IMR-90 (cell line): Measurements from ENCODE around the gene YY1AP1. TPM values are rescaled to one million over a fixed set of nuclear protein-coding genes. Genes with fewer than 3 reads are reported as not detected.

ENCODE experiments used
- ATAC-seq: fragments of 200-7000 bp; cut with Tn5 transposase; 2 replicates; pipeline ENCODE4 v1.9.1; 2020; ENCODE audit warnings: low read depth, mild to moderate bottlenecking, moderate library complexity
- BruUV-seq: library from RNA; stranded (reverse); fragments of 400-500 nt; replicated peaks from 2 replicates; lab custom pipeline; 2021; lab: Mats Ljungman, UMichigan
- CTCF ChIA-PET: fragments of 300-600 bp; formaldehyde crosslinking; extraction: SDS; loops from one replicate; lab custom pipeline; 2021; ENCODE audit warnings: antibody characterized with exemption; lab: Yijun Ruan, JAX
- POLR2A ChIA-PET: fragments of 300-600 bp; sonication (Branson Sonifier 250); formaldehyde crosslinking; loops from one replicate; lab custom pipeline; 2022; ENCODE audit warnings: antibody characterized with exemption; ENCODE audit not compliant: unreplicated experiment; lab: Charles Lee
- DNase-seq: peaks from one replicate; pipeline ENCODE4 v3.0.0; 2013
- H2AFZ ChIP-seq: replicated peaks from 2 replicates; pipeline ENCODE3; 2013; ENCODE audit warnings: low read length, mild to moderate bottlenecking; ENCODE audit not compliant: poor library complexity
- H2AK5ac ChIP-seq: 2 replicates; pipeline ENCODE4 v1.6.1; 2013; ENCODE audit warnings: low read depth, low read length, inconsistent platforms
- H2AK9ac ChIP-seq: replicated peaks from 2 replicates; pipeline ENCODE3; 2013; ENCODE audit warnings: mild to moderate bottlenecking, low read depth, low read length, moderate library complexity; ENCODE audit not compliant: poor library complexity
- H2BK120ac ChIP-seq: 2 replicates; pipeline ENCODE4 v1.6.1; 2013; ENCODE audit warnings: low read depth, low read length, inconsistent platforms
- H2BK15ac ChIP-seq: 3 replicates; pipeline ENCODE4 v1.6.1; 2013; ENCODE audit warnings: low read depth, low read length, inconsistent platforms
- H2BK20ac ChIP-seq: 2 replicates; pipeline ENCODE4 v1.6.1; 2013; ENCODE audit warnings: low read depth, mild to moderate bottlenecking, inconsistent platforms, low read length, moderate library complexity
- H2BK5ac ChIP-seq: 2 replicates; pipeline ENCODE4 v1.6.1; 2013; ENCODE audit warnings: mild to moderate bottlenecking, low read depth, low read length, inconsistent platforms; ENCODE audit not compliant: poor library complexity, severe bottlenecking
- H3K14ac ChIP-seq: replicated peaks from 2 replicates; pipeline ENCODE4 v1.6.1; 2013; ENCODE audit warnings: low read depth, low read length, inconsistent platforms
- H3K18ac ChIP-seq: 2 replicates; pipeline ENCODE4 v1.6.1; 2013; ENCODE audit warnings: low read depth, low read length, control low read depth
- H3K23ac ChIP-seq: 2 replicates; pipeline ENCODE4 v1.6.1; 2013; ENCODE audit warnings: low read depth, low read length, inconsistent platforms
- H3K27ac ChIP-seq: 2 replicates; pipeline ENCODE4 v1.5.1; 2013; ENCODE audit warnings: mild to moderate bottlenecking, control low read depth, low read length; ENCODE audit not compliant: insufficient read depth
- H3K27me3 ChIP-seq: 2 replicates; pipeline ENCODE4 v1.6.1; 2013; ENCODE audit warnings: low read length; ENCODE audit not compliant: control insufficient read depth, insufficient read depth
- H3K36me3 ChIP-seq: 2 replicates; pipeline ENCODE4 v1.6.1; 2013; ENCODE audit warnings: low read length, mixed read lengths; ENCODE audit not compliant: control insufficient read depth, insufficient read depth
- H3K4ac ChIP-seq: 2 replicates; pipeline ENCODE4 v1.6.1; 2013; ENCODE audit warnings: low read depth, low read length, inconsistent platforms
- H3K4me1 ChIP-seq: 2 replicates; pipeline ENCODE4 v1.6.1; 2013; ENCODE audit warnings: low read length, mixed read lengths; ENCODE audit not compliant: control insufficient read depth, insufficient read depth
- H3K4me2 ChIP-seq: 2 replicates; pipeline ENCODE4 v1.6.1; 2013; ENCODE audit warnings: low read depth, mild to moderate bottlenecking, control low read depth, low read length, moderate library complexity
- H3K4me3 ChIP-seq: 2 replicates; pipeline ENCODE4 v1.5.1; 2013; ENCODE audit warnings: low read depth, mild to moderate bottlenecking, control low read depth, low read length, moderate library complexity; ENCODE audit not compliant: insufficient read depth
- H3K56ac ChIP-seq: 2 replicates; pipeline ENCODE4 v1.6.1; 2013; ENCODE audit warnings: low read length, inconsistent platforms; ENCODE audit not compliant: insufficient read depth; ENCODE audit errors: extremely low read depth
- H3K79me1 ChIP-seq, 2 experiments: 2 replicates each; pipeline ENCODE4 v1.6.1; 2013; ENCODE audit warnings: low read length in 2 of 2, inconsistent platforms in 1 of 2, low read depth in 1 of 2
- H3K9ac ChIP-seq: 2 replicates; pipeline ENCODE4 v1.6.1; 2013; ENCODE audit warnings: low read depth, low read length, control low read depth
- H3K9me1 ChIP-seq: 2 replicates; pipeline ENCODE4 v1.6.1; 2013; ENCODE audit warnings: low read length, inconsistent platforms; ENCODE audit not compliant: insufficient read depth
- H3K9me3 ChIP-seq: 2 replicates; pipeline ENCODE4 v1.6.1; 2013; ENCODE audit warnings: low read length; ENCODE audit not compliant: control insufficient read depth, insufficient read depth
- H4K20me1 ChIP-seq: 2 replicates; pipeline ENCODE4 v1.6.1; 2013; ENCODE audit warnings: low read length, inconsistent platforms; ENCODE audit not compliant: insufficient read depth
- H4K5ac ChIP-seq: 2 replicates; pipeline ENCODE4 v1.6.1; 2013; ENCODE audit warnings: mild to moderate bottlenecking, low read depth, low read length, control low read depth
- H4K8ac ChIP-seq, 2 experiments: 2 replicates each; pipeline ENCODE4 v1.6.1; 2013; ENCODE audit warnings: low read depth in 2 of 2, low read length in 2 of 2, control low read depth in 1 of 2, inconsistent platforms in 1 of 2
- H4K91ac ChIP-seq: 2 replicates; pipeline ENCODE4 v1.6.1; 2013; ENCODE audit warnings: low read depth, low read length, inconsistent platforms; ENCODE audit not compliant: insufficient read depth
- BHLHE40 ChIP-seq: fragments of 150-350 bp; IDR thresholded peaks from 2 replicates; pipeline ENCODE4 v1.6.1; 2016; ENCODE audit warnings: mild to moderate bottlenecking, low read depth, low read length
- CEBPB ChIP-seq: IDR thresholded peaks from 2 replicates; pipeline ENCODE4 v1.6.1; 2012; ENCODE audit warnings: low read depth, low read length, improper control_type of control experiment
- CHD1 ChIP-seq: IDR thresholded peaks from 2 replicates; pipeline ENCODE4 v1.6.1; 2012; ENCODE audit warnings: low read depth, low read length, improper control_type of control experiment
- CTCF ChIP-seq: conservative IDR thresholded peaks from 2 replicates; pipeline ENCODE4 v1.5.1; 2012; ENCODE audit warnings: mild to moderate bottlenecking, low read depth, low read length, improper control_type of control experiment
- ELK1 ChIP-seq: fragments of 150-350 bp; IDR thresholded peaks from 2 replicates; pipeline ENCODE4 v1.6.1; 2016; ENCODE audit warnings: low read depth, mild to moderate bottlenecking, low read length, moderate library complexity, borderline replicate concordance
- FOS ChIP-seq: fragments of 150-350 bp; IDR thresholded peaks from 2 replicates; pipeline ENCODE4 v1.6.1; 2016; ENCODE audit warnings: low read depth, low read length
- MAFK ChIP-seq: IDR thresholded peaks from 2 replicates; pipeline ENCODE4 v1.6.1; 2012; ENCODE audit warnings: low read depth, low read length, improper control_type of control experiment
- MAZ ChIP-seq: IDR thresholded peaks from 2 replicates; pipeline ENCODE4 v1.6.1; 2012; ENCODE audit warnings: low read depth, mild to moderate bottlenecking, low read length, improper control_type of control experiment, moderate library complexity, borderline replicate concordance
- MXI1 ChIP-seq: IDR thresholded peaks from 2 replicates; pipeline ENCODE4 v1.6.1; 2012; ENCODE audit warnings: low read depth, mild to moderate bottlenecking, low read length, moderate library complexity, borderline replicate concordance
- NFE2L2 ChIP-seq: fragments of 150-350 bp; IDR thresholded peaks from 2 replicates; pipeline ENCODE4 v1.6.1; 2016; ENCODE audit warnings: low read depth, mild to moderate bottlenecking, low read length
- POLR2A ChIP-seq: IDR thresholded peaks from 2 replicates; pipeline ENCODE4 v1.6.1; 2012; ENCODE audit warnings: mild to moderate bottlenecking, low read depth, low read length
- RAD21 ChIP-seq: IDR thresholded peaks from 2 replicates; pipeline ENCODE4 v1.6.1; 2012; ENCODE audit warnings: low read length, improper control_type of control experiment
- RFX5 ChIP-seq: IDR thresholded peaks from 2 replicates; pipeline ENCODE4 v1.8.0; 2012; ENCODE audit warnings: low read depth, mild to moderate bottlenecking, low read length, moderate library complexity
- SMC3 ChIP-seq: fragments of 150-350 bp; IDR thresholded peaks from 2 replicates; pipeline ENCODE4 v1.6.1; 2016; ENCODE audit warnings: low read depth, mild to moderate bottlenecking, antibody characterized with exemption, low read length, moderate library complexity
- WGBS, 2 experiments: methylation state at CpG; one replicate each; pipeline versions ENCODE4 v1.1.5 to v1.1.7; 2013; ENCODE audit warnings: missing lambda C conversion rate in 2 of 2; ENCODE audit not compliant: insufficient read length in 1 of 2; ENCODE audit errors: extremely low coverage in 2 of 2; 5-methylcytosine and 5-hydroxymethylcytosine counted together
- dilution Hi-C: fragments of 300-500 bp; cut with HindIII; formaldehyde crosslinking; loops from one replicate; pipeline ENCODE4 v1.14.3; 2018; ENCODE audit warnings: low sequenced_read_pairs; ENCODE audit not compliant: unreplicated experiment
- in situ Hi-C: fragments of 300-500 bp; cut with MboI; formaldehyde crosslinking; loops from 3 replicates; pipeline ENCODE4 v1.14.3; 2019; ENCODE audit warnings: low sequenced_read_pairs, inconsistent platforms, mixed read lengths
- intact Hi-C: fragments of 100-400 bp; cut with micrococcal nuclease; formaldehyde crosslinking; loops from 2 replicates; pipeline ENCODE4 v1.10.0; 2022
- polyA plus RNA-seq, 3 experiments: library from polyadenylated mRNA; depleted of rRNA; stranded (reverse); fragments of >200 nt; gene quantifications; 2 replicates each; pipeline ENCODE4 v1.2.3, GENCODE V29; 2012; ENCODE audit warnings: low replicate concordance in 1 of 3
- total RNA-seq: library from RNA; depleted of rRNA; stranded (reverse); fragments of >200 nt; gene quantifications from 2 replicates; pipeline ENCODE4 v1.2.3, GENCODE V29; 2012
- TF ChIP-seq, protein P1 (sequence below): fragments of 150-350 bp; IDR thresholded peaks from 2 replicates; pipeline ENCODE4 v1.6.1; 2017; ENCODE audit warnings: mild to moderate bottlenecking, antibody characterized with exemption, low read length, low read depth

YY1AP1 gene
- total and polyA plus RNA-seq, 2 of the 4 experiments (the other 2 are of a cell fraction): 31.5 to 52.6 TPM

DNA sequence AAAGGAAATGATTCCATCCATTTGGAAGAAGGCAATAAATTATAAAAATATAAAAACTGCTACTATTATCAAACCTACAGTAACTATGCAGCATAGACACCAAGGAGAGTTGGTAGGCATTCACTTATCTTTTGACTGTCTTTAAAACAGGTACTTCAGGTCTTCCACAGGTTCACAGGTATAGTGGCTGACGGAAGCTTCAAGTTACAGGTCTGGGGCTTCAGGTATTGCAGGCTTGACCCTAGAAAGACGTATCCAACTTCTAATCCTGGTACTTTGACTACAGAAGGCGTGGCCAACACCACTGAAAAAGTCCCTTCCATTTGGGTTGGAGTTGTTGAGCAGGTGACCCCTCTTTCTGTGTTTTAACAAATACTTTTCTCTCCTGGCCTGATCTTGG lies 35.6 kb downstream of the YY1AP1 start:
- Histone ChIP-seq H3K27me3 (no peaks in the 10 kb centered on the region), H2AK9ac (no peak overlapping the region), H4K91ac (no peak overlapping the region), H2AFZ (no peak overlapping the region), H3K23ac (no peak overlapping the region), H3K56ac (no peak overlapping the region), H2BK15ac (no peak overlapping the region), H3K4me3 (no peak overlapping the region), H3K14ac (no peak overlapping the region), H3K9me1 (no peaks in the 10 kb centered on the region), H3K4me1 (peaks cover 2% of the 10 kb centered on the region; the same call in 1 of the 2 replicates), H2BK5ac (no peak overlapping the region), H3K27ac (no peak overlapping the region), H3K36me3 (no peaks in the 10 kb centered on the region), H3K9me3 (peaks cover 4% of the 10 kb centered on the region; the same call in 1 of the 2 replicates), H4K5ac (no peak overlapping the region), H2BK120ac (no peak overlapping the region), H3K4me2 (no peak overlapping the region), H3K4ac (no peak overlapping the region), H2BK20ac (no peak overlapping the region), H3K79me1 (no peaks in the 10 kb centered on the region), H3K18ac (no peak overlapping the region), H4K20me1 (no peaks in the 10 kb centered on the region), H4K8ac (no peak overlapping the region), H2AK5ac (no peak overlapping the region), H3K9ac (no peak overlapping the region)
- POLR2A ChIA-PET: no interaction called here
- no peak for DNase-seq
- BruUV-seq: no TSS peak
- WGBS, 2 experiments: no CpG with 5 or more reads among the region's 3 CpGs
- ATAC-seq: no peak
- CTCF ChIA-PET: no interaction called here
- no peak for TF ChIP-seq MAFK
- TF ChIP-seq POLR2A: no peak
- TF ChIP-seq BHLHE40: no peak
- TF ChIP-seq CHD1: no peak
- TF ChIP-seq SMC3: no peak
- TF ChIP-seq, protein P1, sequence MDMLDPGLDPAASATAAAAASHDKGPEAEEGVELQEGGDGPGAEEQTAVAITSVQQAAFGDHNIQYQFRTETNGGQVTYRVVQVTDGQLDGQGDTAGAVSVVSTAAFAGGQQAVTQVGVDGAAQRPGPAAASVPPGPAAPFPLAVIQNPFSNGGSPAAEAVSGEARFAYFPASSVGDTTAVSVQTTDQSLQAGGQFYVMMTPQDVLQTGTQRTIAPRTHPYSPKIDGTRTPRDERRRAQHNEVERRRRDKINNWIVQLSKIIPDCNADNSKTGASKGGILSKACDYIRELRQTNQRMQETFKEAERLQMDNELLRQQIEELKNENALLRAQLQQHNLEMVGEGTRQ: no peak
- no peak for TF ChIP-seq NFE2L2
- no peak for TF ChIP-seq ELK1
- TF ChIP-seq RFX5: no peak
- no peak for TF ChIP-seq CEBPB
- TF ChIP-seq CTCF: no peak
- TF ChIP-seq FOS: no peak
- TF ChIP-seq MXI1: no peak
- no peak for TF ChIP-seq MAZ
- TF ChIP-seq RAD21: no peak
- in situ Hi-C loops (no loop called here), dilution Hi-C loops (no loop called here), intact Hi-C loops (no loop called here)
